WTC11 (cell line): ENCODE results near the gene BCAS3. TPM values are rescaled to one million over a fixed set of nuclear protein-coding genes. Genes with fewer than 3 reads are reported as not detected.

ENCODE experiments used
- ATAC-seq: fragments of 200-7000 bp; cut with Tn5 transposase; 2 replicates; pipeline ENCODE4 v1.10.0; 2021; ENCODE audit warnings: mild to moderate bottlenecking, moderate library complexity
- CTCF ChIA-PET: fragments of 300-600 bp; sonication (Branson Sonifier 250); formaldehyde crosslinking; loops from one replicate; lab custom pipeline; 2021; ENCODE audit warnings: antibody characterized with exemption; lab: Charles Lee
- POLR2A ChIA-PET: fragments of 350-600 bp; sonication (Branson Sonifier 250); formaldehyde crosslinking; loops from one replicate; lab custom pipeline; 2021; ENCODE audit warnings: antibody characterized with exemption; lab: Charles Lee
- DNase-seq: peaks from one replicate; pipeline ENCODE4 v3.0.0; 2021; ENCODE audit warnings: low spot score
- H3K27ac Mint-ChIP-seq: 2 replicates; pipeline ENCODE4 v1.8.0; 2021; ENCODE audit warnings: mixed read lengths
- H3K27me3 Mint-ChIP-seq: 2 replicates; pipeline ENCODE4 v1.8.0; 2021; ENCODE audit warnings: low read depth, mild to moderate bottlenecking, moderate library complexity, mixed read lengths
- H3K36me3 Mint-ChIP-seq: 2 replicates; pipeline ENCODE4 v1.8.0; 2021; ENCODE audit warnings: mixed read lengths
- H3K4me1 Mint-ChIP-seq: 2 replicates; pipeline ENCODE4 v1.8.0; 2022; ENCODE audit warnings: mixed read lengths
- H3K4me3 Mint-ChIP-seq: 2 replicates; pipeline ENCODE4 v1.8.0; 2021; ENCODE audit warnings: mild to moderate bottlenecking, moderate library complexity, mixed read lengths
- H3K9me3 Mint-ChIP-seq: 2 replicates; pipeline ENCODE4 v1.8.0; 2021; ENCODE audit warnings: mixed read lengths
- ATF3 ChIP-seq: sonication (generic); formaldehyde crosslinking; conservative IDR thresholded peaks from 2 replicates; pipeline ENCODE4 v1.8.1; 2022; ENCODE audit warnings: mild to moderate bottlenecking, missing genetic modification reagents
- CREB1 ChIP-seq: sonication (generic); formaldehyde crosslinking; IDR thresholded peaks from 2 replicates; pipeline ENCODE4 v1.8.0; 2023; ENCODE audit warnings: mild to moderate bottlenecking, missing genetic modification reagents
- CTCF ChIP-seq: fragments of 200-600 bp; IDR thresholded peaks from 2 replicates; pipeline ENCODE4 v1.8.0; 2022; ENCODE audit warnings: antibody characterized with exemption
- ELF4 ChIP-seq: sonication (generic); formaldehyde crosslinking; IDR thresholded peaks from 2 replicates; pipeline ENCODE4 v1.8.1; 2022; ENCODE audit warnings: low read depth, mild to moderate bottlenecking, moderate library complexity, missing genetic modification reagents
- FOXK1 ChIP-seq: sonication (generic); formaldehyde crosslinking; IDR thresholded peaks from 2 replicates; pipeline ENCODE4 v1.8.0; 2022; ENCODE audit warnings: mild to moderate bottlenecking, moderate library complexity, missing genetic modification reagents
- GABPB1 ChIP-seq: sonication (generic); formaldehyde crosslinking; IDR thresholded peaks from 2 replicates; pipeline ENCODE4 v1.8.1; 2023; ENCODE audit warnings: mild to moderate bottlenecking, missing genetic modification reagents
- GRHL2 ChIP-seq: fragments of 250-450 bp; sonication (Bioruptor Pico); IDR thresholded peaks from 2 replicates; pipeline ENCODE4 v1.8.0; 2022; ENCODE audit warnings: mild to moderate bottlenecking, moderate library complexity; ENCODE audit not compliant: insufficient replicate concordance, severe bottlenecking
- HMGA2 ChIP-seq: fragments of 250-450 bp; sonication (Bioruptor Pico); IDR thresholded peaks from 2 replicates; pipeline ENCODE4 v1.4.0; 2021; ENCODE audit warnings: mild to moderate bottlenecking, moderate library complexity
- KAT7 ChIP-seq: sonication (generic); formaldehyde crosslinking; IDR thresholded peaks from 2 replicates; pipeline ENCODE4 v1.8.1; 2023; ENCODE audit warnings: missing genetic modification reagents, mild to moderate bottlenecking, borderline replicate concordance
- MYBL2 ChIP-seq: sonication (generic); formaldehyde crosslinking; IDR thresholded peaks from 2 replicates; pipeline ENCODE4 v1.8.1; 2023; ENCODE audit warnings: mild to moderate bottlenecking, moderate library complexity, missing genetic modification reagents
- OVOL2 ChIP-seq: fragments of 250-450 bp; sonication (Bioruptor Pico); IDR thresholded peaks from 2 replicates; pipeline ENCODE4 v1.9.0; 2021; ENCODE audit warnings: mild to moderate bottlenecking, borderline replicate concordance
- PRDM15 ChIP-seq: sonication (generic); formaldehyde crosslinking; IDR thresholded peaks from 2 replicates; pipeline ENCODE4 v1.8.0; 2022; ENCODE audit warnings: missing genetic modification reagents
- RORB ChIP-seq: fragments of 250-450 bp; sonication (Bioruptor Pico); IDR thresholded peaks from 2 replicates; pipeline ENCODE4 v1.9.0; 2021; ENCODE audit warnings: mild to moderate bottlenecking
- USF2 ChIP-seq: sonication (generic); formaldehyde crosslinking; IDR thresholded peaks from 2 replicates; pipeline ENCODE4 v1.8.1; 2023; ENCODE audit warnings: mild to moderate bottlenecking, missing genetic modification reagents, moderate library complexity
- ZBTB21 ChIP-seq: sonication (generic); formaldehyde crosslinking; IDR thresholded peaks from 2 replicates; pipeline ENCODE4 v1.8.1; 2023; ENCODE audit warnings: mild to moderate bottlenecking, missing genetic modification reagents, borderline replicate concordance
- ZNF121 ChIP-seq: sonication (generic); formaldehyde crosslinking; IDR thresholded peaks from 2 replicates; pipeline ENCODE4 v1.8.0; 2023; ENCODE audit warnings: missing genetic modification reagents
- ZNF263 ChIP-seq: sonication (generic); formaldehyde crosslinking; IDR thresholded peaks from 2 replicates; pipeline ENCODE4 v1.8.1; 2022; ENCODE audit warnings: low read depth, mild to moderate bottlenecking, moderate library complexity, missing genetic modification reagents
- ZNF416 ChIP-seq: fragments of 250-450 bp; sonication (Bioruptor Pico); IDR thresholded peaks from 2 replicates; pipeline ENCODE4 v1.9.0; 2021; ENCODE audit warnings: mild to moderate bottlenecking, inconsistent platforms
- ZNF532 ChIP-seq: fragments of 250-450 bp; sonication (Bioruptor Pico); IDR thresholded peaks from 2 replicates; pipeline ENCODE4 v1.9.0; 2021; ENCODE audit warnings: mild to moderate bottlenecking, borderline replicate concordance
- total RNA-seq: library from RNA; stranded (reverse); gene quantifications from 3 replicates; pipeline ENCODE4 v1.2.3, GENCODE V29; 2021
- TF ChIP-seq, protein P1 (sequence below): fragments of 250-450 bp; sonication (Bioruptor Pico); IDR thresholded peaks from 2 replicates; pipeline ENCODE4 v1.9.0; 2021; ENCODE audit warnings: moderate library complexity, mild to moderate bottlenecking, inconsistent platforms, borderline replicate concordance
- TF ChIP-seq, protein P2 (sequence below): sonication (generic); formaldehyde crosslinking; IDR thresholded peaks from 2 replicates; pipeline ENCODE4 v1.8.0; 2023; ENCODE audit warnings: mild to moderate bottlenecking, missing genetic modification reagents

Gene BCAS3
- total RNA-seq, 1 experiment from 2014 or later, result 15.5 TPM

DNA sequence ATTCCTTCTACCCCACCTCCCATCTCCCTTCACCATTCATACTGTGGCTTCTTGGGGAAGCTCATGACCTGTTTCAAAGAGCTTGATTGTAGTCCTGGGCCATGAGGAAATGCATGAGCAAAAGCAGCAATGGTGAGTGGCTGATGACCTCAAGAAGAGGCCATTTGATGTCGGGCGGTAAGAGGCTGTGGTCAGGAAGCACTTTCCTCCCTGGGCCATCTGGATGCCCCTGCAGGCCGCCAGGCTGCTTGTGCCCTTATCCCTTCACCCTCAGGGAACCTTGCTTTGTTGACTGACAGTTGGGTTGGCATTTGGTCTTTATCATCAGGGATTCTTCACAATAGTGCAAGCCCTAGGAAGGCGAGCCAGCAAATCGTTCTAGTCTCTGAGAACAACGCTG lies 643.7 kb downstream of the BCAS3 start:
- POLR2A ChIA-PET, result no interaction called here
- no peaks in the 10 kb centered on the region; the same call in 1 of the 2 replicates for H3K27me3 Mint-ChIP-seq
- H3K4me1 Mint-ChIP-seq, result peaks cover 28% of the 10 kb centered on the region
- no peaks in the 10 kb centered on the region for H3K9me3 Mint-ChIP-seq
- no peak for TF ChIP-seq GABPB1 (CRISPR knock-in tag)
- no peak for TF ChIP-seq KAT7
- TF ChIP-seq USF2 (CRISPR knock-in tag), result no peak
- no peak for TF ChIP-seq ELF4 (CRISPR knock-in tag)
- TF ChIP-seq ZNF263, result no peak
- TF ChIP-seq RORB (CRISPR knock-in tag), result no peak
- TF ChIP-seq FOXK1, result no peak
- no peak for TF ChIP-seq GRHL2 (CRISPR knock-in tag)
- TF ChIP-seq PRDM15 (CRISPR knock-in tag), result no peak
- TF ChIP-seq ZNF416 (CRISPR knock-in tag), result no peak
- TF ChIP-seq MYBL2 (CRISPR knock-in tag), result no peak
- ATAC-seq (no peak), DNase-seq (no peak)
- 0 out of 2 replicates have a peak overlapping the region, but pooled peaks have one; percentile 4 for H3K27ac Mint-ChIP-seq
- no peaks in the 10 kb centered on the region for H3K36me3 Mint-ChIP-seq
- CTCF ChIA-PET, result no interaction called here
- no peak overlapping the region for H3K4me3 Mint-ChIP-seq

DNA sequence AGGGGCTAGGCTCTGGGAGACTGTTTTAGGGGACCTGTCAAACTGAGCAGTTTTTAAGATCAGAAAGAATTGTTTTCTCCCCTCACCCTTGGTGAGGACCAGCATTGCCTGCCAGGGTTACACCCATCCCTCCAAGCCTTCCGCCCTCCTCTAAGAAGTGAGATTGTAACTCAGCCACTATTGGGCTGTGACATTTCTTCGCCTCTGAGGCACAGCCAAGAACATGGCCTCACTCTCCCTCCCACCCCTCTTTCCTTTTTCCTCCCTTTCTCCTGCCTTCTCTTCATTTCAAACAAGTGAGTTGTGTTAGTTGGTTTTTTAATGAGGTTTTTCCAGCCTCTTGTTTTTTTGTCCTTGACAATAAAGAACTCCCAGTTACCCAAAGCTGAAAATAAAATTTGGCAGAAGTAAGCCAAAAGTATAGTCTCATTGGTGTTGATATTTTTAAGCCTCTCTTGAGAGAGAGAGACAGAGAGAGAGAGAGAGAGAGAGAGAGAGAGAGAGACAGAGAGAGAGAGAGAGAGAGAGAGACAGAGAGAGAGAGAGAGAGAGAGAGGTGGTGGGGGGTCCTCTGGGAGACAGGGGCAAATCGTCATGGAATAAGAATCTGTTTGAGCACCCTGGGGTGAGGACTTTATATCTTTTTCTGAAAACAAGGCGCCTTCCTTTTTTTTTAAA lies 644.8 kb downstream of the BCAS3 start:
- TF ChIP-seq, protein P1, sequence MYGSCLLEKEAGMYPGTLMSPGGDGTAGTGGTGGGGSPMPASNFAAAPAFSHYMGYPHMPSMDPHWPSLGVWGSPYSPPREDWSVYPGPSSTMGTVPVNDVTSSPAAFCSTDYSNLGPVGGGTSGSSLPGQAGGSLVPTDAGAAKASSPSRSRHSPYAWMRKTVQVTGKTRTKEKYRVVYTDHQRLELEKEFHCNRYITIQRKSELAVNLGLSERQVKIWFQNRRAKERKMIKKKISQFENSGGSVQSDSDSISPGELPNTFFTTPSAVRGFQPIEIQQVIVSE (CRISPR knock-in tag), result no peak
- TF ChIP-seq ZBTB21 (no peak), ZNF532 (CRISPR knock-in tag) (no peak), CTCF (no peak), OVOL2 (CRISPR knock-in tag) (no peak), ZNF121 (CRISPR knock-in tag) (no peak), ATF3 (CRISPR knock-in tag) (no peak), HMGA2 (CRISPR knock-in tag) (no peak), CREB1 (CRISPR knock-in tag) (no peak)
- TF ChIP-seq, protein P2, sequence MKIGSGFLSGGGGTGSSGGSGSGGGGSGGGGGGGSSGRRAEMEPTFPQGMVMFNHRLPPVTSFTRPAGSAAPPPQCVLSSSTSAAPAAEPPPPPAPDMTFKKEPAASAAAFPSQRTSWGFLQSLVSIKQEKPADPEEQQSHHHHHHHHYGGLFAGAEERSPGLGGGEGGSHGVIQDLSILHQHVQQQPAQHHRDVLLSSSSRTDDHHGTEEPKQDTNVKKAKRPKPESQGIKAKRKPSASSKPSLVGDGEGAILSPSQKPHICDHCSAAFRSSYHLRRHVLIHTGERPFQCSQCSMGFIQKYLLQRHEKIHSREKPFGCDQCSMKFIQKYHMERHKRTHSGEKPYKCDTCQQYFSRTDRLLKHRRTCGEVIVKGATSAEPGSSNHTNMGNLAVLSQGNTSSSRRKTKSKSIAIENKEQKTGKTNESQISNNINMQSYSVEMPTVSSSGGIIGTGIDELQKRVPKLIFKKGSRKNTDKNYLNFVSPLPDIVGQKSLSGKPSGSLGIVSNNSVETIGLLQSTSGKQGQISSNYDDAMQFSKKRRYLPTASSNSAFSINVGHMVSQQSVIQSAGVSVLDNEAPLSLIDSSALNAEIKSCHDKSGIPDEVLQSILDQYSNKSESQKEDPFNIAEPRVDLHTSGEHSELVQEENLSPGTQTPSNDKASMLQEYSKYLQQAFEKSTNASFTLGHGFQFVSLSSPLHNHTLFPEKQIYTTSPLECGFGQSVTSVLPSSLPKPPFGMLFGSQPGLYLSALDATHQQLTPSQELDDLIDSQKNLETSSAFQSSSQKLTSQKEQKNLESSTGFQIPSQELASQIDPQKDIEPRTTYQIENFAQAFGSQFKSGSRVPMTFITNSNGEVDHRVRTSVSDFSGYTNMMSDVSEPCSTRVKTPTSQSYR, result no peak
- no peaks in the 10 kb centered on the region for H3K36me3 Mint-ChIP-seq
- H3K4me3 Mint-ChIP-seq, result no peak overlapping the region
- POLR2A ChIA-PET, result no interaction called here
- H3K27me3 Mint-ChIP-seq, result no peaks in the 10 kb centered on the region; the same call in 1 of the 2 replicates
- H3K9me3 Mint-ChIP-seq, result no peaks in the 10 kb centered on the region
- CTCF ChIA-PET, result interaction anchor here (0.6 to 1.2 kb wide), 2 partner anchors 36 to 552 kb away, joined by 3 read pairs; no protein-coding TSS in a partner anchor
- peaks cover 28% of the 10 kb centered on the region for H3K4me1 Mint-ChIP-seq
- DNase-seq (no peak), ATAC-seq (no peak)
- H3K27ac Mint-ChIP-seq, result no peak overlapping the region
